B cell (primary cell): ENCODE results near the gene SLC19A3. TPM values are rescaled to one million over a fixed set of nuclear protein-coding genes. Genes with fewer than 3 reads are reported as not detected.

Source experiments
- ATAC-seq: fragments of 200-7000 bp; cut with Tn5 transposase; one replicate; pipeline ENCODE4 v1.10.0; 2021; ENCODE audit warnings: low read depth, mild to moderate bottlenecking, moderate number of reproducible peaks, moderate library complexity
- CTCF ChIA-PET: fragments of 350-600 bp; sonication (Branson Sonifier 250); formaldehyde crosslinking; loops from one replicate; lab custom pipeline; 2021; ENCODE audit warnings: antibody characterized with exemption, inconsistent platforms; lab: Charles Lee
- POLR2A ChIA-PET: fragments of 350-600 bp; sonication (Branson Sonifier 250); formaldehyde crosslinking; loops from one replicate; lab custom pipeline; 2021; ENCODE audit warnings: antibody characterized with exemption; lab: Charles Lee
- DNase-seq: peaks from one replicate; pipeline ENCODE4 v3.0.0; 2013
- H2AFZ ChIP-seq: 2 replicates; pipeline ENCODE4 v1.6.1; 2012; ENCODE audit warnings: mild to moderate bottlenecking, low read depth, low read length; ENCODE audit not compliant: insufficient read depth, poor library complexity, severe bottlenecking
- H3K27ac ChIP-seq, 2 donors: 1 replicate in 1 of 2; 2 replicates in 1 of 2; pipeline ENCODE4 v1.5.1; 2012 to 2013; ENCODE audit warnings: low read length in 2 of 2, mild to moderate bottlenecking in 2 of 2, moderate library complexity in 1 of 2
- H3K27me3 ChIP-seq, 4 experiments: fragments of 200-600 bp in 1 of 4; sonication (generic) in 1 of 4; replicated peaks in 1 of 4; 1 replicate in 2 of 4; 2 replicates in 2 of 4; pipeline versions ENCODE4 v1.6.1 to v1.7.0; 2013 to 2016; ENCODE audit warnings: low read length in 3 of 4, mild to moderate bottlenecking in 2 of 4, mixed read lengths in 1 of 4, moderate library complexity in 1 of 4; ENCODE audit not compliant: insufficient read depth in 4 of 4, control insufficient read depth in 3 of 4; ENCODE audit errors: control extremely low read depth in 1 of 4
- H3K36me3 ChIP-seq, 2 experiments: replicated peaks in 1 of 2; 1 replicate in 1 of 2; 2 replicates in 1 of 2; pipeline versions ENCODE4 v1.6.1 to v1.7.1; 2013; ENCODE audit warnings: low read length in 1 of 2; ENCODE audit not compliant: insufficient read depth in 2 of 2, control insufficient read depth in 1 of 2; ENCODE audit errors: control extremely low read depth in 1 of 2, extremely low read depth in 1 of 2
- H3K4me1 ChIP-seq, 2 donors: fragments of 200-600 bp in 1 of 2; sonication (generic) in 1 of 2; 1 replicate in 1 of 2; 2 replicates in 1 of 2; pipeline versions ENCODE4 v1.5.1 to v1.6.1; 2013 to 2017; ENCODE audit warnings: low read length in 2 of 2; ENCODE audit not compliant: control insufficient read depth in 2 of 2, insufficient read depth in 2 of 2
- H3K4me2 ChIP-seq: replicated peaks from 2 replicates; pipeline ENCODE3; 2012; ENCODE audit warnings: mild to moderate bottlenecking, low read depth, low read length; ENCODE audit not compliant: poor library complexity, severe bottlenecking
- H3K4me3 ChIP-seq, 5 experiments: fragments of 200-600 bp in 1 of 5; sonication (generic) in 1 of 5; 1 replicate in 3 of 5; 2 replicates in 2 of 5; pipeline versions ENCODE4 v1.5.1 to v1.7.0; 2011 to 2016; ENCODE audit warnings: low read length in 4 of 5, mild to moderate bottlenecking in 4 of 5, low read depth in 2 of 5, control low read depth in 1 of 5, moderate library complexity in 1 of 5; ENCODE audit not compliant: insufficient read depth in 1 of 5; ENCODE audit errors: control extremely low read depth in 1 of 5, extremely low read depth in 1 of 5
- H3K79me2 ChIP-seq: fragments of 200-600 bp; sonication (generic); one replicate; pipeline ENCODE4 v1.6.0; 2016; ENCODE audit warnings: low read length; ENCODE audit not compliant: control insufficient read depth, insufficient read depth
- H3K9ac ChIP-seq: fragments of 200-600 bp; sonication (generic); 2 replicates; pipeline ENCODE4 v1.6.1; 2017; ENCODE audit warnings: mild to moderate bottlenecking, low read length, moderate library complexity
- H3K9me3 ChIP-seq, 3 donors: one replicate each; pipeline versions ENCODE4 v1.6.1 to v1.7.1; 2013; ENCODE audit warnings: low read length in 2 of 3; ENCODE audit not compliant: control insufficient read depth in 2 of 3, insufficient read depth in 1 of 3; ENCODE audit errors: control extremely low read depth in 1 of 3
- H4K20me1 ChIP-seq: 2 replicates; pipeline ENCODE4 v1.6.0; 2012; ENCODE audit warnings: mild to moderate bottlenecking, low read length; ENCODE audit not compliant: insufficient read depth, control insufficient read depth, poor library complexity, severe bottlenecking
- H3K27ac Mint-ChIP-seq: one replicate; pipeline ENCODE4 v1.8.0; 2021; ENCODE audit warnings: mixed read lengths
- H3K27me3 Mint-ChIP-seq: one replicate; pipeline ENCODE4 v1.8.0; 2021; ENCODE audit warnings: mixed read lengths
- H3K4me1 Mint-ChIP-seq: one replicate; pipeline ENCODE4 v1.8.0; 2021; ENCODE audit warnings: mixed read lengths
- H3K4me3 Mint-ChIP-seq: one replicate; pipeline ENCODE4 v1.8.0; 2021; ENCODE audit warnings: mixed read lengths
- H3K9me3 Mint-ChIP-seq: one replicate; pipeline ENCODE4 v1.8.0; 2022; ENCODE audit warnings: mixed read lengths; ENCODE audit not compliant: insufficient read depth
- EZH2 ChIP-seq: IDR thresholded peaks from 2 replicates; pipeline ENCODE4 v1.6.1; 2012; ENCODE audit warnings: borderline replicate concordance, low read depth, mild to moderate bottlenecking, moderate library complexity, low read length; ENCODE audit not compliant: insufficient read depth, poor library complexity, severe bottlenecking
- WGBS: methylation state at CpG from one replicate; pipeline ENCODE4 v1.1.5; 2013; ENCODE audit warnings: missing lambda C conversion rate; ENCODE audit not compliant: insufficient coverage; 5-methylcytosine and 5-hydroxymethylcytosine counted together
- intact Hi-C: fragments of 100-400 bp; cut with micrococcal nuclease; formaldehyde crosslinking; loops from one replicate; pipeline ENCODE4 v1.10.0; 2022
- polyA plus RNA-seq: library from polyadenylated mRNA; depleted of rRNA; stranded (reverse); fragments of >200 nt; gene quantifications from 2 replicates; pipeline ENCODE4 v1.2.3, GENCODE V29; 2012
- total RNA-seq, 2 donors: library from RNA; stranded (reverse); fragments of 120-200 nt in 1 of 2; gene quantifications; 1 replicate in 1 of 2; 2 replicates in 1 of 2; pipeline versions ENCODE4 v1.2.3 to v1.2.4, GENCODE V29; 2013 to 2022
- TF ChIP-seq, protein P1 (sequence below): fragments of 200-600 bp; IDR thresholded peaks from one replicate; pipeline ENCODE4 v1.8.0; 2022; ENCODE audit warnings: antibody characterized with exemption, mild to moderate bottlenecking

SLC19A3 gene
- total and polyA plus RNA-seq, 2 donors (not counting 1 experiment from before 2014, with no cell fraction given), result not detected

DNA sequence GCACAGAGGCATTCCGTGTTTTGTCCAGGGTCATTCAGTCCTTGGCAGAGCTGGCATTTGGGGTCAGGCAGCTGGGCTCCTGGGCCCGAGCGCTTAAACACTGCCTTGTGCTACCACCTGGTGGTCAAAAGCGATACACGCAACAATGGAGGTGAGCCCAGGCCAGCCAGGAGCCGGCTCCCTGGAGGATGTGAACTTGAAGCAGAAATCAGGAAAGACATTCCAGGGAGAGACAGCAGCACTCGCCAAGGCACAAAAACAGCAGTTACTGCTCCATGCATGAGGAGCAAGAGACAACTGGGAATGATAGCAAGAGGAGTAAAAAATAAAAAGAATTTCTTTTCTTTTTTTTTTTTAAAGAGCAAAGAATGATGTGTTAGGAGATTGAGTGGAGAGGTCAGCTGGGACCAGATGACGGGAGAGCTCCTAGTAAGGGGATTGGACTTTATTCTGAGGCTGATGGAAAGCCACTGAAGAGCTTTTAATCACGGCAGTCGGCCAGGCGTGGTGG lies 48.6 kb upstream of the SLC19A3 start:
- Mint-ChIP-seq H3K4me1 (no peaks in the 10 kb centered on the region), H3K27me3 (peaks cover 3% of the 10 kb centered on the region), H3K27ac (no peak overlapping the region), H3K9me3 (no peaks in the 10 kb centered on the region), H3K4me3 (no peak overlapping the region)
- TF ChIP-seq, protein P1, sequence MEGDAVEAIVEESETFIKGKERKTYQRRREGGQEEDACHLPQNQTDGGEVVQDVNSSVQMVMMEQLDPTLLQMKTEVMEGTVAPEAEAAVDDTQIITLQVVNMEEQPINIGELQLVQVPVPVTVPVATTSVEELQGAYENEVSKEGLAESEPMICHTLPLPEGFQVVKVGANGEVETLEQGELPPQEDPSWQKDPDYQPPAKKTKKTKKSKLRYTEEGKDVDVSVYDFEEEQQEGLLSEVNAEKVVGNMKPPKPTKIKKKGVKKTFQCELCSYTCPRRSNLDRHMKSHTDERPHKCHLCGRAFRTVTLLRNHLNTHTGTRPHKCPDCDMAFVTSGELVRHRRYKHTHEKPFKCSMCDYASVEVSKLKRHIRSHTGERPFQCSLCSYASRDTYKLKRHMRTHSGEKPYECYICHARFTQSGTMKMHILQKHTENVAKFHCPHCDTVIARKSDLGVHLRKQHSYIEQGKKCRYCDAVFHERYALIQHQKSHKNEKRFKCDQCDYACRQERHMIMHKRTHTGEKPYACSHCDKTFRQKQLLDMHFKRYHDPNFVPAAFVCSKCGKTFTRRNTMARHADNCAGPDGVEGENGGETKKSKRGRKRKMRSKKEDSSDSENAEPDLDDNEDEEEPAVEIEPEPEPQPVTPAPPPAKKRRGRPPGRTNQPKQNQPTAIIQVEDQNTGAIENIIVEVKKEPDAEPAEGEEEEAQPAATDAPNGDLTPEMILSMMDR, result peak; percentile 86
- TF ChIP-seq EZH2, result no peak
- CTCF ChIA-PET, result interaction anchor here (0.5 to 3.7 kb wide), 34 partner anchors 10 to 746 kb away, joined by 3 to 55 read pairs (median 5); partner anchors contain the start of gene AGFG1
- Histone ChIP-seq H3K27me3 (no peaks in the 10 kb centered on the region), H3K4me2 (no peak overlapping the region), H3K36me3 (no peaks in the 10 kb centered on the region), H3K9ac (no peak overlapping the region), H3K4me3 (no peak overlapping the region), H2AFZ (peak overlapping the region; percentile 32), H4K20me1 (no peaks in the 10 kb centered on the region), H3K27ac (no peak overlapping the region), H3K9me3 (no peaks in the 10 kb centered on the region), H3K4me1 (no peaks in the 10 kb centered on the region), H3K79me2 (no peaks in the 10 kb centered on the region)
- POLR2A ChIA-PET, result interaction anchor here (0.6 kb wide), 1 partner anchor 283 kb away, joined by 7 read pairs; no protein-coding TSS in a partner anchor
- WGBS, result 34% methylated on average over 11 of the region's 11 CpGs
- DNase-seq (peak; percentile 72), ATAC-seq (peak; percentile 88)
- intact Hi-C loops, result loop anchor here (1.0 to 2.0 kb wide), 4 partner anchors 294 to 528 kb away; partner anchors contain the start of gene AGFG1

DNA sequence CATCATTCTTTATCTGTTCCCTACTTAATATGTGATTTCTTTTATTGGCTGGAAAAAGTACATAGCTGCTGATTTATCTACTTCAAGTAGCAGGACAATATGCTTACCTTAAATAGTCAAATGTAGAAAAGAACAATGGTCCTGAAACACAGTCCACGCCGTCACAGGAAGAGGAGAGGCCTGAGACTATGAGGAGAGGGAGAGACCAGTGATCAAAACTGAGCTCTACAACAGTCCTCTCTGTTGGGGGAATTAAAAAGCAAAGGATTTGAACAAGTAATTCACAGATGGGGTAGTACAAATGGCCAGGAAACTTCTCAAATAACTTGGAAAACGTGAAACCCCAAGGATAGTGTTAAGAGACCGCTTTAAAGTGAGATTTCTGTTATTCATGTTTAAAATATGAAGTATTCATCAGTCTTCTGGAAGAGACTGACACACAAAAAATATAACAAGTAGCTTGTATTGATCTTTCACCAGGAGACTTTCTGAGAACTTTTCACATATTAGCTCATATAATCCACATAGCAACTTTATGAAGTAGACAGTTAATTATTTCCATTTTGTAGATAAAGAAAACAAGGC lies 48.1 kb upstream of the SLC19A3 start:
- Histone ChIP-seq H3K27me3 (no peaks in the 10 kb centered on the region), H3K27ac (no peak overlapping the region), H3K4me2 (no peak overlapping the region), H3K9me3 (no peaks in the 10 kb centered on the region), H4K20me1 (no peaks in the 10 kb centered on the region), H2AFZ (peak overlapping the region; percentile 32), H3K79me2 (no peaks in the 10 kb centered on the region), H3K36me3 (no peaks in the 10 kb centered on the region), H3K9ac (no peak overlapping the region), H3K4me1 (no peaks in the 10 kb centered on the region), H3K4me3 (no peak overlapping the region)
- Mint-ChIP-seq H3K27ac (no peak overlapping the region), H3K27me3 (peaks cover 3% of the 10 kb centered on the region), H3K4me1 (no peaks in the 10 kb centered on the region), H3K9me3 (no peaks in the 10 kb centered on the region), H3K4me3 (no peak overlapping the region)
- intact Hi-C loops, result loop anchor here (1.0 to 2.0 kb wide), 4 partner anchors 293 to 528 kb away; partner anchors contain the start of gene AGFG1
- ATAC-seq (no peak), DNase-seq (no peak)
- WGBS, result 86% methylated on average over 2 of the region's 4 CpGs
- CTCF ChIA-PET, result interaction anchor here (0.5 to 3.7 kb wide), 36 partner anchors 8 to 745 kb away, joined by 3 to 55 read pairs (median 4); partner anchors contain the start of gene AGFG1
- TF ChIP-seq, protein P1, result no peak
- no peak for TF ChIP-seq EZH2
- POLR2A ChIA-PET, result interaction anchor here (0.6 kb wide), 1 partner anchor 283 kb away, joined by 7 read pairs; no protein-coding TSS in a partner anchor
